Mucosa of stomach (tissue), 1 donor: ENCODE measurements around the gene GMDS.

Source experiments
- H3K27me3 ChIP-seq: one replicate; pipeline ENCODE4 v1.7.0; 2013; ENCODE audit warnings: mild to moderate bottlenecking, low read length; ENCODE audit not compliant: control insufficient read depth, insufficient read depth
- H3K36me3 ChIP-seq: one replicate; pipeline ENCODE4 v1.7.0; 2013; ENCODE audit warnings: low read length; ENCODE audit not compliant: control insufficient read depth, insufficient read depth
- H3K4me1 ChIP-seq: one replicate; pipeline ENCODE4 v1.7.0; 2013; ENCODE audit warnings: mild to moderate bottlenecking, low read length; ENCODE audit not compliant: control insufficient read depth, insufficient read depth
- H3K4me3 ChIP-seq: one replicate; pipeline ENCODE4 v1.7.0; 2013; ENCODE audit warnings: low read length
- H3K9ac ChIP-seq: one replicate; pipeline ENCODE4 v1.7.0; 2013; ENCODE audit warnings: mild to moderate bottlenecking, low read length, moderate library complexity
- H3K9me3 ChIP-seq: one replicate; pipeline ENCODE4 v1.7.0; 2013; ENCODE audit warnings: mild to moderate bottlenecking, low read length, moderate library complexity; ENCODE audit not compliant: control insufficient read depth
- donor health status: Pancreatic carcinoma.

GMDS gene

GRCh38 chr6:1623769-1624057, 621.7 kb downstream of the GMDS start:
- Histone ChIP-seq H3K36me3 (peaks cover 4% of the 10 kb centered on the region), H3K4me1 (no peaks in the 10 kb centered on the region), H3K9me3 (no peaks in the 10 kb centered on the region), H3K9ac (no peak overlapping the region), H3K4me3 (no peak overlapping the region), H3K27me3 (peaks cover 30% of the 10 kb centered on the region)

- Histone ChIP-seq H3K4me1 (no peaks in the 10 kb centered on the region), H3K9me3 (no peaks in the 10 kb centered on the region), H3K4me3 (no peak overlapping the region), H3K9ac (no peak overlapping the region), H3K27me3 (peaks cover 36% of the 10 kb centered on the region), H3K36me3 (peaks cover 4% of the 10 kb centered on the region)
Measured at GRCh38 chr6:1622851-1623768, 622.3 kb downstream of the GMDS start.

- no peak overlapping the region for H3K4me3 ChIP-seq
- peaks cover 42% of the 10 kb centered on the region for H3K27me3 ChIP-seq
- H3K36me3 ChIP-seq, result peaks cover 4% of the 10 kb centered on the region
- no peaks in the 10 kb centered on the region for H3K4me1 ChIP-seq
- no peak overlapping the region for H3K9ac ChIP-seq
- no peaks in the 10 kb centered on the region for H3K9me3 ChIP-seq
Measured at GRCh38 chr6:1622220-1622850, 623.1 kb downstream of the GMDS start.

GRCh38 chr6:1621070-1621701, 624.2 kb downstream of the GMDS start:
- Histone ChIP-seq H3K9me3 (no peaks in the 10 kb centered on the region), H3K36me3 (peaks cover 4% of the 10 kb centered on the region), H3K4me1 (no peaks in the 10 kb centered on the region), H3K9ac (no peak overlapping the region), H3K4me3 (no peak overlapping the region), H3K27me3 (peaks cover 42% of the 10 kb centered on the region)

GRCh38 chr6:1620504-1621069, 624.8 kb downstream of the GMDS start:
- peaks cover 44% of the 10 kb centered on the region for H3K27me3 ChIP-seq
- no peak overlapping the region for H3K9ac ChIP-seq
- H3K4me1 ChIP-seq, result no peaks in the 10 kb centered on the region
- H3K4me3 ChIP-seq, result no peak overlapping the region
- H3K36me3 ChIP-seq, result peaks cover 4% of the 10 kb centered on the region
- no peaks in the 10 kb centered on the region for H3K9me3 ChIP-seq

- no peak overlapping the region for H3K4me3 ChIP-seq
- no peaks in the 10 kb centered on the region for H3K4me1 ChIP-seq
- H3K36me3 ChIP-seq, result peaks cover 4% of the 10 kb centered on the region
- peaks cover 47% of the 10 kb centered on the region for H3K27me3 ChIP-seq
- H3K9me3 ChIP-seq, result no peaks in the 10 kb centered on the region
- no peak overlapping the region for H3K9ac ChIP-seq
Measured at GRCh38 chr6:1619673-1620503, 625.5 kb downstream of the GMDS start.

- H3K4me1 ChIP-seq, result peaks cover 3% of the 10 kb centered on the region
- H3K36me3 ChIP-seq, result peaks cover 4% of the 10 kb centered on the region
- no peaks in the 10 kb centered on the region for H3K9me3 ChIP-seq
- H3K4me3 ChIP-seq, result no peak overlapping the region
- peaks cover 54% of the 10 kb centered on the region for H3K27me3 ChIP-seq
- H3K9ac ChIP-seq, result no peak overlapping the region
Measured at GRCh38 chr6:1619098-1619672, 626.2 kb downstream of the GMDS start.

GRCh38 chr6:1618311-1619097, 626.9 kb downstream of the GMDS start:
- Histone ChIP-seq H3K9ac (no peak overlapping the region), H3K4me3 (no peak overlapping the region), H3K27me3 (peaks cover 61% of the 10 kb centered on the region), H3K36me3 (peaks cover 4% of the 10 kb centered on the region), H3K4me1 (peaks cover 8% of the 10 kb centered on the region), H3K9me3 (no peaks in the 10 kb centered on the region)

GRCh38 chr6:1617466-1618310, 627.7 kb downstream of the GMDS start:
- Histone ChIP-seq H3K27me3 (peaks cover 69% of the 10 kb centered on the region), H3K4me1 (peaks cover 9% of the 10 kb centered on the region), H3K9me3 (no peaks in the 10 kb centered on the region), H3K9ac (no peak overlapping the region), H3K4me3 (no peak overlapping the region), H3K36me3 (peaks cover 4% of the 10 kb centered on the region)

- Histone ChIP-seq H3K9me3 (no peaks in the 10 kb centered on the region), H3K27me3 (peaks cover 77% of the 10 kb centered on the region), H3K4me3 (no peak overlapping the region)
Measured at GRCh38 chr6:1616701-1617463, 628.5 kb downstream of the GMDS start.

More at GRCh38 chr6:1616701-1617463, 628.5 kb downstream of the GMDS start:
- Histone ChIP-seq H3K4me1 (peaks cover 12% of the 10 kb centered on the region), H3K36me3 (no peaks in the 10 kb centered on the region), H3K9ac (no peak overlapping the region)
